ENCODE measurements around the gene IL5RA.

Gene IL5RA

GRCh38 chr3:3105815-3106214, 4.4 kb downstream of the IL5RA start:
- DNase-seq = no peak

- DNase-seq = no peak
These were observed 4.9 kb downstream of the IL5RA start for GRCh38 chr3:3105246-3105645.

- no peak for DNase-seq
These were observed 7.4 kb downstream of the IL5RA start for GRCh38 chr3:3102751-3103150.

- no peak for DNase-seq
These were observed 8.3 kb downstream of the IL5RA start for GRCh38 chr3:3101660-3102458.

GRCh38 chr3:3097958-3098357, 12.2 kb downstream of the IL5RA start:
- DNase-seq = no peak

GRCh38 chr3:3089017-3089416, 21.2 kb downstream of the IL5RA start:
- DNase-seq = no peak

- no peak for DNase-seq
These were observed 22.3 kb downstream of the IL5RA start for GRCh38 chr3:3087716-3088465.

GRCh38 chr3:3087279-3087678, 22.9 kb downstream of the IL5RA start:
- no peak for DNase-seq

GRCh38 chr3:3086239-3086638, 23.9 kb downstream of the IL5RA start:
- no peak for DNase-seq

- DNase-seq = no peak
These were observed 24.4 kb downstream of the IL5RA start for GRCh38 chr3:3085782-3086181.

GRCh38 chr3:3084890-3085289, 25.3 kb downstream of the IL5RA start:
- DNase-seq = no peak

GRCh38 chr3:3082234-3082924, 27.8 kb downstream of the IL5RA start:
- DNase-seq = no peak

GRCh38 chr3:3081381-3082233, 28.6 kb downstream of the IL5RA start:
- DNase-seq = no peak

- DNase-seq = no peak
These were observed 29.9 kb downstream of the IL5RA start for GRCh38 chr3:3080309-3080708.

GRCh38 chr3:3074551-3075257, 35.5 kb downstream of the IL5RA start:
- DNase-seq = no peak

- DNase-seq = no peak
These were observed 39.0 kb downstream of the IL5RA start for GRCh38 chr3:3071136-3071535.

- DNase-seq = no peak
These were observed 40.5 kb downstream of the IL5RA start for GRCh38 chr3:3069723-3070122.

GRCh38 chr3:3068358-3068881, 41.8 kb downstream of the IL5RA start:
- no peak for DNase-seq

GRCh38 chr3:3066910-3067309, 43.3 kb downstream of the IL5RA start:
- DNase-seq = no peak

- no peak for DNase-seq
These were observed 43.8 kb downstream of the IL5RA start for GRCh38 chr3:3066378-3066777.

GRCh38 chr3:3065876-3066275, 44.3 kb downstream of the IL5RA start:
- DNase-seq = no peak

- no peak for DNase-seq
These were observed 45.9 kb downstream of the IL5RA start for GRCh38 chr3:3064297-3064696.

All from stimulated activated CD4-positive, alpha-beta T cell treated with anti-CD3 and anti-CD28 coated beads, Interleukin-4, amount 100 ng/mL, for 4 hours (primary cell).